GM23248 (cell line): ENCODE results near the gene NQO1. TPM values are rescaled to one million over a fixed set of nuclear protein-coding genes. Genes with fewer than 3 reads are reported as not detected.

Source experiments
- DNase-seq: peaks from one replicate; pipeline ENCODE4 v3.0.0-alpha.2; 2015
- H2AFZ ChIP-seq: fragments of 200-600 bp; sonication (generic); 2 replicates; pipeline ENCODE4 v1.6.1; 2016; ENCODE audit warnings: antibody characterized with exemption
- H3F3A ChIP-seq: fragments of 200-600 bp; sonication (generic); 2 replicates; pipeline ENCODE4 v1.6.1; 2016; ENCODE audit warnings: mild to moderate bottlenecking, antibody characterized with exemption, mixed run types; ENCODE audit not compliant: insufficient read depth
- H3K27ac ChIP-seq: fragments of 200-600 bp; sonication (generic); 2 replicates; pipeline ENCODE4 v1.5.1; 2016; ENCODE audit warnings: mild to moderate bottlenecking
- H3K27me3 ChIP-seq: fragments of 200-600 bp; sonication (generic); replicated peaks from 2 replicates; pipeline ENCODE4 v1.6.1; 2016; ENCODE audit warnings: mild to moderate bottlenecking; ENCODE audit not compliant: insufficient read depth
- H3K36me3 ChIP-seq: fragments of 200-600 bp; sonication (generic); 2 replicates; pipeline ENCODE4 v1.6.1; 2016; ENCODE audit warnings: low read depth, mild to moderate bottlenecking
- H3K4me1 ChIP-seq: fragments of 200-600 bp; sonication (generic); 2 replicates; pipeline ENCODE4 v1.6.1; 2016; ENCODE audit warnings: mild to moderate bottlenecking; ENCODE audit not compliant: insufficient read depth
- H3K4me2 ChIP-seq: fragments of 200-600 bp; sonication (generic); one replicate; pipeline ENCODE4 v1.6.1; 2016; ENCODE audit warnings: mild to moderate bottlenecking; ENCODE audit not compliant: unreplicated experiment
- H3K4me3 ChIP-seq: fragments of 200-600 bp; sonication (generic); 2 replicates; pipeline ENCODE4 v1.5.1; 2016; ENCODE audit warnings: mild to moderate bottlenecking
- H3K79me2 ChIP-seq: fragments of 200-600 bp; sonication (generic); 2 replicates; pipeline ENCODE4 v1.6.1; 2016; ENCODE audit warnings: mild to moderate bottlenecking; ENCODE audit not compliant: insufficient read depth
- H3K9ac ChIP-seq: fragments of 200-600 bp; sonication (generic); 2 replicates; pipeline ENCODE4 v1.6.1; 2016; ENCODE audit warnings: mild to moderate bottlenecking
- H3K9me2 ChIP-seq: fragments of 200-600 bp; sonication (generic); 2 replicates; pipeline ENCODE4 v1.6.1; 2016; ENCODE audit warnings: mixed run types, mild to moderate bottlenecking, moderate library complexity; ENCODE audit not compliant: insufficient read depth
- H3K9me3 ChIP-seq: fragments of 200-600 bp; sonication (generic); one replicate; pipeline ENCODE4 v1.6.1; 2017; ENCODE audit warnings: low read depth
- H4K20me1 ChIP-seq: fragments of 200-600 bp; sonication (generic); 2 replicates; pipeline ENCODE4 v1.6.0; 2016; ENCODE audit not compliant: insufficient read depth
- EZH2 ChIP-seq: fragments of 200-600 bp; sonication (generic); IDR thresholded peaks from 2 replicates; pipeline ENCODE4 v1.6.1; 2018; ENCODE audit warnings: antibody characterized with exemption, mild to moderate bottlenecking; ENCODE audit not compliant: insufficient read depth, poor library complexity, severe bottlenecking
- EZH2phosphoT487 ChIP-seq: fragments of 200-600 bp; sonication (generic); IDR thresholded peaks from 2 replicates; pipeline ENCODE4 v1.6.1; 2018; ENCODE audit warnings: antibody characterized with exemption, moderate library complexity, mild to moderate bottlenecking, low read depth; ENCODE audit not compliant: insufficient read depth
- WGBS, 2 experiments: methylation state at CpG; one replicate each; pipeline ENCODE4 v1.1.6; 2015 to 2017; ENCODE audit warnings: low lambda C conversion rate in 2 of 2, low coverage in 1 of 2; ENCODE audit errors: missing lambda C conversion rate in 2 of 2; 5-methylcytosine and 5-hydroxymethylcytosine counted together
- in situ Hi-C: fragments of 300-500 bp; cut with MboI; formaldehyde crosslinking; loops from 2 replicates; pipeline ENCODE4 v1.15.0; 2020
- polyA plus RNA-seq: library from polyadenylated mRNA; unstranded; fragments of >200 nt; fragmentation: Nextera tagmentation; extraction: Ambion mirVana; gene quantifications from 2 replicates; pipeline ENCODE4 v1.2.1, GENCODE V29; 2016
- total RNA-seq: library from RNA; depleted of rRNA; stranded (reverse); fragments of >200 nt; shearing (Covaris generic); gene quantifications from 2 replicates; pipeline ENCODE4 v1.2.3, GENCODE V29; 2014

The NQO1 gene
- total and polyA plus RNA-seq, 2 experiments from 2014 or later = 431 to 501 TPM

DNA sequence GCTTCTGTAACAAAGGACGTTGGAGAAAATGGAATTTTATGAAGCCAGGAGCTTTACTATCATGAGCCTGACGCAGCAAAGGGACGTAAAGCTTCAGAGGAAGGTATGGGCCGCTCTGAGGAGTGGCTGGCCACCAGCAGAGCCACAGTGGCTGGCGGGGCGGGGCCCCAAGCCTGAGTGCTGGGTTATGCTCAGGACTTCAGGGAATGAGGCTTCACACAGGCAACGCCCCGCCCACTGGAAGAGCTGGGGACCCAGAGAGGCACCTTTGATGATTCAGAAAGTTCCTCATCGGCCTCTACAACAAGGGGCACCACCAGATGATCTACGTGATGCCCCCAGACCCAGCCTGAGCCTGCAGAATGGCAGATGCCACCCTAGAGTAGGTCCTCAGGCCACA is 19.6 kb upstream of the NQO1 start:
- Histone ChIP-seq H3K9ac (no peak overlapping the region), H3K27me3 (no peaks in the 10 kb centered on the region), H3K79me2 (peaks cover 51% of the 10 kb centered on the region), H4K20me1 (no peaks in the 10 kb centered on the region), H3K9me2 (no peaks in the 10 kb centered on the region), H3K4me3 (no peak overlapping the region), H3K4me1 (no peaks in the 10 kb centered on the region; the same call in 1 of the 2 replicates), H3K4me2 (no peak overlapping the region), H3K36me3 (peaks cover 69% of the 10 kb centered on the region), H3K9me3 (no peaks in the 10 kb centered on the region), H3K27ac (no peak overlapping the region), H2AFZ (no peak overlapping the region), H3F3A (peaks cover 17% of the 10 kb centered on the region; the same call in 1 of the 2 replicates)
- in situ Hi-C loops = no loop called here
- WGBS, 2 experiments = 86 to 88% methylated on average over 10 of the region's 10 CpGs
- TF ChIP-seq EZH2 = no peak
- no peak for TF ChIP-seq EZH2phosphoT487
- DNase-seq = no peak

DNA sequence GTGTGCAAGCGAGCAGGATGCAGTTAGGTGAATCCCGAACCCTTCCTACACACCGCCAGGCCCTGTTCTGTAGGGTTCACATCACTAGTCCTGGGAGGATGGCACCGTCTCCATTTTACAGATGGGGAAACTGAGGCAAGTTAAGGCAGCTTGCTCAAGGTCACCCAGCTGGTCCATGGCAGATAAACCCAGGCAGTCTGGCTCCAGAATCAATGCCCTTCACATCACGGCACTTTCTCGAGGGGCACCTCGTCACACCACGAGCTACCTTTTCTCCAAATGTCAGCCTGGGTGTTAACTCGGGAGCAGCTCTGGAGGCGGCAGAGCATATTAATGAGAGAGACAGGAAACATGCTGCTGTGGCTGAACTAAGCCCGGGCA is 18.9 kb upstream of the NQO1 start:
- H3K27ac ChIP-seq = no peak overlapping the region
- H3K9me2 ChIP-seq = no peaks in the 10 kb centered on the region
- H3K9me3 ChIP-seq = no peaks in the 10 kb centered on the region
- H3K79me2 ChIP-seq = peaks cover 44% of the 10 kb centered on the region
- H4K20me1 ChIP-seq = no peaks in the 10 kb centered on the region
- WGBS, 2 experiments = 99% methylated on average over 11 of the region's 11 CpGs
- H3K4me1 ChIP-seq = no peaks in the 10 kb centered on the region; the same call in 1 of the 2 replicates
- peaks cover 62% of the 10 kb centered on the region for H3K36me3 ChIP-seq
- DNase-seq = no peak
- no peak for TF ChIP-seq EZH2phosphoT487
- no peak for TF ChIP-seq EZH2
- no peak overlapping the region for H3K9ac ChIP-seq
- no peaks in the 10 kb centered on the region for H3K27me3 ChIP-seq
- H3K4me2 ChIP-seq = no peak overlapping the region
- no peak overlapping the region for H3K4me3 ChIP-seq
- H3F3A ChIP-seq = peaks cover 17% of the 10 kb centered on the region; the same call in 1 of the 2 replicates
- H2AFZ ChIP-seq = no peak overlapping the region
- in situ Hi-C loops = no loop called here

DNA sequence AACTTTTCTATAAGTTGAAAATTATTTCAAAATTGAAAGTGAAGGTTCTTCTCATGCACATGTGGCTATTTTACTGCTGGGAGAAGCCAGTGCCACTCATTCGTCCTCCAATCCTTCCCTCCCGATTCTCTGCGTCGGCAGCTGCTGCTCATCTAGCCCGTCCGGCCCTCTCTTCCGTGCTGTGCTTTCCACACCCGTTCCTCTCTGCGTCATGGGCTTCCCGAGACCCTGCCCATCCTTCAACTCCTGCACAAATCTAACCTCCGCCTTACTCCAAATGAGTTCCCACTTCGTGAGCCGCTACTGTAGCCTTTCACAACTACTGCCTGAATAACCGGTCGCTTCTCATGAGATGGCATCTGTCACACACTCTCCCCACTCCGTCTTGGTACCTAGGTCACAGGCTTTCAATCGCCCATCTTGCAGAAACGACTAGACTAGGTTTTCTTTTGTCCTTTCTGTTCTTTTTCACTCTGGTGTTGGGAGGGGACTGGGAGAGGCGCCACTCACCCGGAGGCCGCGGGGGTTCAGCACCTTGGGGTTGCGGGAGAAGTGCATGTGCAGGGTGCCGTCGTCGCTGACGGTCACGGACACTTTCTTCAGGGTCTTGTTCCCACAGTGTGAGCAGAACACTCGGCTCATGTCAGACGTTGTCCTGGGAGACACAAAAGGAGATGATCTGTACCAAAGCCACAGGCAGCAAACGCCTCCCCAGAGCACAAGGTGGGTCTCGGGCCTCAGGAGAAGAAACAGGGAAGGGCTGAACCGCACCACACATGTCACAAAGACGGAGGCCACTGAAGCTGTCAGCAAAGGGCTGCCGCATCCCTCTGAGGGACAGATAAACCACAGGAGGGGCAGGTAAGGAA is 18.2 kb upstream of the NQO1 start:
- no peak overlapping the region for H3K9ac ChIP-seq
- no peak overlapping the region for H3K27ac ChIP-seq
- no peak overlapping the region for H2AFZ ChIP-seq
- no peaks in the 10 kb centered on the region for H3K9me3 ChIP-seq
- H3K27me3 ChIP-seq = no peaks in the 10 kb centered on the region
- H3K36me3 ChIP-seq = peaks cover 56% of the 10 kb centered on the region
- DNase-seq = no peak
- H3K4me2 ChIP-seq = no peak overlapping the region
- H4K20me1 ChIP-seq = no peaks in the 10 kb centered on the region
- no peak for TF ChIP-seq EZH2phosphoT487
- no peak for TF ChIP-seq EZH2
- peaks cover 17% of the 10 kb centered on the region; the same call in 1 of the 2 replicates for H3F3A ChIP-seq
- in situ Hi-C loops = no loop called here
- no peaks in the 10 kb centered on the region for H3K9me2 ChIP-seq
- 94 to 95% methylated on average over 35 of the region's 35 CpGs for WGBS, 2 experiments
- H3K79me2 ChIP-seq = peaks cover 37% of the 10 kb centered on the region
- no peak overlapping the region for H3K4me3 ChIP-seq
- no peaks in the 10 kb centered on the region; the same call in 1 of the 2 replicates for H3K4me1 ChIP-seq

DNA sequence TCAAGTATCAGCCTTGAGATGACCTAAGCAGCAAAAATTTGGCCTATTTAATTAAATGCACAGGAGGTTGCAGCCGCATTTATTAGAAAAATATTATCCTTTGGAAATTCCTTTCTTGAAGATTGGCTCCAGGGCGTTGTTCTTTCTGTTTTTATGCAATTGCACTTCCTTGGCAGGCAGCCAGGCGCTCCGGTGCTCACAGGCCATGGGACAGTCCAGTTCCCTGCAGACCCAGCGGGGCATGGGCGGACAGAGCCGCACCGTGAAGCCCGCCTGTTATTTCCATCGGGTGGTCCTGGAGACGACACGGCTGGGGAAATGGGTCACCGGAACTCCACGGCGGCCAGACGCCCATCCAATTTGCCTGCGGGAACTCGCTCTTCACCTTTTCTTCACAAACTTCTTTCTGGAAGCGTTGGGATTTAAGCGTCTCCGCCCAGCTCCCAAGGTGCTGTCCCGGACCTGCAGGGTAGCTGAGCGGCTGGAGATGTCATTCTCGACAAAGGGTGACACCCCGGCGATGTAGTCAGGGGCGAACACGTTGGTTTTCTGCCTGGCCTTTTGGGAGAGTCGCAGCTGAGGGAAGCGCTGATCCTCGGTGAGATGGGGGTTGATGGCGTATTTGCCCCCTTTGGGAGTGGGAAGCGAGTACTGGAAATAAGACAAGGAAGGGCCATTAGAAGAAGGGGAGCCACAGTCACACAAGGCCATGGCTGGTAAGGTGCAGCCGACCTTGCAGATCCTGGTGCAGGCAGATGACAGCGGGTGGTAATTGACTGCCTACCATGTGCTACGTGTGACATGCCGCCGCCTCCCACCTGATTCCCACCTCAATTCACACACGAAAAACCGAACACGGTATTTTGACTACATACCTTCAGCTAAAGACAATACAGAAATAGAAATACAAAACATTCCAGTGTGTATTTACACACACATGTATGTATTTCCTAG is 15.9 kb upstream of the NQO1 start:
- peak; percentile 46 for DNase-seq
- Histone ChIP-seq H3K9me3 (no peaks in the 10 kb centered on the region), H3K4me1 (no peaks in the 10 kb centered on the region; the same call in 1 of the 2 replicates), H3K27ac (no peak overlapping the region), H3K4me2 (no peak overlapping the region), H3K4me3 (no peak overlapping the region), H3K36me3 (peaks cover 43% of the 10 kb centered on the region), H3F3A (peaks cover 17% of the 10 kb centered on the region; the same call in 1 of the 2 replicates), H4K20me1 (no peaks in the 10 kb centered on the region), H3K9ac (no peak overlapping the region), H3K27me3 (no peaks in the 10 kb centered on the region), H2AFZ (no peak overlapping the region), H3K9me2 (no peaks in the 10 kb centered on the region), H3K79me2 (peaks cover 14% of the 10 kb centered on the region; the same call in 1 of the 2 replicates)
- WGBS, 2 experiments = 88 to 90% methylated on average over 41 of the region's 41 CpGs
- TF ChIP-seq EZH2phosphoT487 (no peak), EZH2 (no peak)
- in situ Hi-C loops = no loop called here
